HG03521 (cell line): ENCODE results near the gene IGDCC3.

Experiments used
- ATAC-seq: cut with Tn5 transposase; IDR thresholded peaks from one replicate; pipeline ENCODE4 v1.9.1; 2021; ENCODE audit warnings: mild to moderate bottlenecking, moderate library complexity; ENCODE audit not compliant: unreplicated experiment

Gene IGDCC3

DNA sequence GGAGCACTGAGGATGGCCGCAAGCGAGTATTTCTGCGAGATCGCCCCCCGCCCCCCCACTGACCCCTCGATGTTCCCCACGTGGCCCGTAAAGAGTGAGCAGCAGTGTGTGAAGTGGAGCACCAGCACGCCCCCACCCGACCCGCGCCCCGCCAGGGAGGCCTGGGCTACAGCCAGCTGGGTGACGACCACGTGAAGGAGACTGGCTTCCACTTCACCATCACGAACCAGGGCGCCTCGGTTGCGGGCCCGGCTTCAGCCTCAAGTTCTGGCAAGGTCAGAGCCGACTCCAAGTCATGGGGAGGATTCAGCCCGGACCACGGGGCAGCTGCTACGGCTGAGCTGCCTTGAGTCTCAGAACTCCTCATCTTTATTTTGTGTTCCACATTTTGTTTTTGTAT is 75.7 kb downstream of the IGDCC3 start:
- ATAC-seq, result no peak

DNA sequence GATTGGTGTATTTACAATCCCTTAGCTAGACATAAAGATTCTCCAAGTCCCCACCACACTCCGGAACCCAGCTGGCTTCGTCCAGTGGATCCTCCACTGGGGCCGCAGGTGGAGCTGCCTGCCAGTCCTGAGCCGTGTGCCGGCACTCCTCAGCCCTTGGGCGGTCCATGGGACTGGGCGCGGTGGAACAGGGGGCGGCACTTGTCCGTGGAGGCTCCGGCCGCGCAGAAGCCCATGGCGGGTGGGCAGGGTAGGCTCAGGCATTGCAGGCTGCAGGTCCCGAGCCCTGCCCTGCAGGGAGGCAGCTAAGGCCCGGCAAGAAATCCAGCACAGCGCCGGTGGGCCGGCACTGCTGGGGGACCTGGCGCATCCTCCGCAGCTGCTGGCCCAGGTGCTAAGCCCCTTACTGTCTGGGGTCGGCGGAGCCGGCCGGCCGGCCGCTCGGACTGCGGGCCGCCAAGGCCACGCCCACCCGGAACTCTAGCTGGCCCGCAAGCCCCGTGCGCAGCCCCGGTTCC is 76.8 kb downstream of the IGDCC3 start:
- ATAC-seq, result no peak

DNA sequence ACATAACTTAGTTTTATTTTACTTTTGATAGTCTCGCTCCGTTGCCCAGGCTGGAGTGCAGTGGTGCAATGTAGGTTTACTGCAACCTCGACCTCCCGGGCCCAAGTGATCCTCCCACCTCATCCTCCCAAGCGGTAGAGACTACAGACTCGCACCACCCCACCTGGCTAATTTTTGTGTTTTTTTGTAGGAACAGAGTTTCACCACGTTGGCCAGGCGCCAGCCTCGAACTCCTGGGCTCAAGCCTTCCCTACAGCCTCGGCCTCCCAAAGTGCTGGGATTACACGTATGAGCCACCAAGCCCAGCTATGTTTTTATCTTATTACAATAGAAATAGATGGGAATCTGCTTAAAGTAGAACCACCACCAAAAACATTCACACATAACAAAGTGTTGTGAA is 79.1 kb downstream of the IGDCC3 start:
- no peak for ATAC-seq

DNA sequence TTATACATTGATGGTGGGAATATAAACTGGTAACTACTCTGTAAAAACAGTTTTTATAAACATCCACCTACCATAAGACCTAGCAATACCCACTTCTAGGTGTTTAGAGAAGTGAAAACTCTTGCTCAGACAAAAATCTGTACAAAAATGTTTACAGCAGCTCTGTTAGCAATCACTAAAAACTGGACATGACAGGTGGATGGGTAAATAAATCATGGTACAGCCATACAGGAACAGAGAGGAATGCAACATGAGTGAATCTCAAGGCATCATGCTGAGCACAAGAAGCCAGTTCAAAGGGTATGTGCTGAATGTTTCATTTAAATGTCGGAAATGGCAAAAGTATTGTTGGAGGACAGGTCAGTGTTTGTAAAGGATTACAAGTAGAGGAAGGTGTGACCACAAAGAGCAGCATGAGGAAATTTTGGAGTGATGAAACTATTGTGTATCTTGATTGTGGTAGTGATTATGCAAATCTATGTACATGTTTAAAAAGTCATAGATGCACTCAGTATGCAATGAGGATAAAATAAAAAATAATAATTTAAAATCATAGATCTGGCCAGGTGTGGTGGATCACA is 84.8 kb downstream of the IGDCC3 start:
- ATAC-seq, result no peak

DNA sequence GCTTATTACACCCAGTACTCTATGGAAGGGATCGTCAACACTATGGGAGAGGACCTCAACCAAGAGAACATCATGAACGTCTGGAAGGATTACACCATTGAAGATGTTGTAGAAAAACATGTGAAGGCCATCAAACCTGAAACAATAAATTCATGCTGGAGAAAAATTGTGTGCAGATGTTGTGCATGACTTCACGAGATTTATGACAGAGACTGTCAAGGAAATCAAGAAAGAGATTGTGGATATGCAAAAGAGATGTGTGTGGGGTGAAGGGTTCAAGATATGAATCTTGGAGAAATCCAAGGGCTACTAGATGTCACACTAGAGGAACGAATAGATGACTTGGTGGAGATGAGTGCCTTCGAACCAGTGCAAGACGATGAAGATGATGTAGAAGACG is 87.6 kb downstream of the IGDCC3 start:
- ATAC-seq, result no peak

DNA sequence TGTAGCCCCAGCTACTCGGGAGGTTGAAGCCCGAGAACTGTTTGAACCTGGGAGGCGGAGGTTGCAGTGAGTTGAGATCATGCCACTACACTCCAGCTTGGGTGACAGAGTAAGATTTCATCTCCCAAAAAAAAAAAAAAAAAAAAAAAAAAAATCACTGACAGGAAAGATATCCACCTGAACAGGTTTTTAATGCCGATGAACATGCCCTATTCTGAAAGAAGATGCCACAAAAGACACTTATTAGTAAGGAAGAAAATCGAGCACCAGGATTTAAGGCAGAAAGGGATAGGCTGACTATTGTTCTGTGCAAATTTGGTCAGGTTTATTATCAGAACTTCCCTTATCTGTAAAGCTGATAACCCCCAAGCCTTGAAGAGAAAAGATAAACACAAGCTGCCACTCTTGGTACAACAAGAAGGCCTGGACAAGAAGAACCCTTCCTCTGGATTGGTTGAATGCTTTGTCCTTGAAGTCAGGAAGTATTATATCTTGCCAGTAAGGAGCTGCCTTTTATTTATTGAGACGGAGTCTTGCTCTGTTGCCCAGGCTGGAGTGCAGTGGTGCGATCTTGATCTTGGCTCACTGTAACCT is 88.4 kb downstream of the IGDCC3 start:
- ATAC-seq, result no peak

DNA sequence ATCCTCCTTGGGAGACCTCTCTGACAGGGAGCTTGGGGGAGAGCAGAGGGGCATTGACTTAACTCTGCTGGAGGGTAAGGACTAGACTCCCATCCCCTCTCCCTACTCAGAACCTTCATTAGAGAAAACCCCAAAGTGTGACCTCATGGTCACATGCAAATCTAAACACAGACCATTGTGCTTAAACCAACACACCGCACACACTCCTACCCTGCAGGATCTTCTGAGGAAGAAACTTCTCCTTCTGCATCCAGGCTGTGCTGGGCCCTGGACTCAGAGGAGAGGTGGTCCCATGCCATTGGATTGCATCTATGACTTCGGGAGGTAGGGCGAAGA is 90.3 kb downstream of the IGDCC3 start:
- no peak for ATAC-seq

DNA sequence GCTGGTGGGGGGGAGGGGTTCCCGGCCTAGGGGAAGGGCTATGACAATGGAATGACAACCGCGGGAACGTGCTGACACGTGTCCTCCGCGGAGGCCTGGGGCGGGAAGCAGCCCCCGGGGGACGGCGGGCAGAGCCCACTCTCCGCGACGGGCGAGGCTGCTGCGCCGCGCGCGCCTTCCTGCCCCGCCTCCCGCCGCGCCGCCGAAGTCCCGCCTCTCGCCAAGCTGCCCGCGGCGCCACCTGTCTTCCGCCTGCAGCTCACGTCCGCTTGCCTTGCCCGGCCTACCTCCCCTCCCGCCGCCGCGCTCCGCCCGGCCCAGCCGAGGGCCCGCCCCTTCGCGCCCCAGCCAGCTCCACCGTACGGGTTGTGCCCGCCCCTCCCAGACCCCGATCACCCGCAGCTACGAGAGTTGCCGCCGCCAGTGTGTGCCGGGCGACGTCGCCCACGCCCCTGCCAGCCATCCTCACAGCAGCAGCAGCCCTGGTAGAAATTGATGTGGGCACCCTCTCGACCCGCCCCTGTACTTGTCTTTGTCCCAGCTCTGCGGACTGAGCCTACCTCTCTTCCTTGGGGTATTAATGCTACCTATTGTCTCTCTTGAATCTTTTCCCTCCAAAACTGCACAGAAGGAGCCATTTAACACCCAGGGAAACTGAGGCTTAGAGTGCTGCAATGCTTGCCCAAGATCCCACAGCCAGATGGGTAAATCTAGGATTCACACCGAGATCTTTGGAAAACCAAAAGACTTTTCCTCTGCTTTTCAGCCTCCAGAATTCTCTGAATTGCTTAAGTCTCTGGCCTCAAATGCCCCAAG is 90.9 kb downstream of the IGDCC3 start, which contains the start of gene PARP16:
TSS of gene PARP16 (minus strand) at position 180 of the 816 bp plus-strand sequence. CDS start 457 bp downstream, outside the sequence.
- peak; percentile 91 for ATAC-seq

DNA sequence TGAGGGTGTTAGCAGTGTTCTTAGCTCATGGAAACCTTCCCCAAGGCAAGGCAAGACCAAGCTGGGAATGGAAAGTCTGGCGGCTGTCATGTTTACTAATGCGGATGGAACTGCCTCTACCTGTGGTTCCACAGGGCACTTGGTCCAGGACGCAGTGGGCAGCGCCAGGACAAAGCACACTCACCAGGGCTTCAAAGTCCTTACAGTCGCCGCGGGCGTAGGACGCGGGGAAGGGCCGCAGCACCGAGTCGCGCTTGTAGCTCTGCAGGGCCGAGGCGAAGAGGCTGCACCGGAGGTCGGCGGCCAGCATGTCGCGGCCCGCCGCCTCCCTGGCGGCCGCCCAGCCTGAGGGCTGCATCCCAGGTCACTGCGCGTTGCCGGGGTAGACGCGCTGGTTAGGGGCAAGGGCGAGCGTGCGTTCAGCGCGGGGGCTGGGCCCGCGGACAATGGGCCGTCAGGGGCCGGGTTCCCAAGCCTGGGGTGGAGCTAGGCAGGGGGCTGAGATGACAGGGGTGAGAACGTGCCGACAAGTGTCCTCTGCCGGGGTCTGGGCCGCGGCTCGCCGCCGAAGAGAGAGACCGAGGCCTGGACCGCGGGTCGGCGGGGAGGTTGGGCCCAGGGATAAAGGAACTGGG is 91.6 kb downstream of the IGDCC3 start:
- ATAC-seq, result peak; percentile 27

DNA sequence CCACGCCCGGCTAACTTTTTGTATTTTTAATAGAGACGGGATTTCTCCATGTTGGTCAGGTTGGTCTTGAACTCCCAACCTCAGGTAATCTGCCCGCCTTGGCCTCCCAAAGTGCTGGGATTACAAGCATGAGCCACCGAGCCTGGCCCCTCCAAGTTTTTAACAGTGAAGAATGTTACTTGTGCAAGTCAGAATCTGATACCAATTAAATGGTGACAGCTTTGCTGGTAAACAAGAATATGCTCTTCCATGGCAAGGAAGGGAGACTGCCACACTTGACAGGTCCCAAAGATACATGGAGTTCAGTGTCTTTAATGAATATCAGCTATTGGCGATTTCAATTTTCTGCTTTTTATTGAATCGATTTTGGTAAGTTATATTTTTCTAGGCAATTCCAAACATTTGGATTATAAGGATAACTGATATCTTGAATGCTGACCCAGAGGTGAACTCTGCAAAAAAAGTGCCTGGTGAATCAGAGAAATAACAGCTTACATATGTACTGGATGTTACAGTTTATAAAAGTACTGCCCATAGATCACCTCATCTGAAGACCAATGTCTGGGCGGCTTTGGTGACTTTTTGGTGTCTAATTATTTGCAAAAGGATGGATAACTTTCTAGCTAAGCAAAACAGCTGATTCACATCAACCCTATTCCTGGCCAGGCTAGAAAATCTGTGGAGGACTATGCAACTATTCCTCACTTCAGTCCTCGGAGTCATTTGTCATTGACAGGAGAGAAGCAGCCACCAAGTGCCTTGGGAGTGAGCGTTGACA is 92.3 kb downstream of the IGDCC3 start:
- ATAC-seq, result no peak

DNA sequence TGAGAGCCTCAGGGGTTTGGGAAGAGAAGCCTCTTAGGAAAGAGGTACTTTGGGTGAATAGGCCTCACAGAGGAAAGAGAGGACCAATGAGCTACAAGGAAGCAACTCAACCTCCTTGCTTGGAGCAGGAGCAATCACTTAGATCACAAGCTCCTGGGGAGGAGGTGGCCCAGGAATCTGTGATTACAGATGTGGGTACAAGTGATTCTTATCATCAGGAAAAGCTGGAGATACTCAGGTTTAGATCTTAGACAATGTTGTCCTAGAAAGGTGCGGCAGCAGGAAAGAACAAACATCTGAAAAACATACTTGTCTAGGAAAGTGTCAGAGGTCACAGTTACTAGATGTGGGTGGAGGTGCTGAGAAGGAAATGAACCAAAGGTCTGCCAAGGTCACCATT is 99.3 kb downstream of the IGDCC3 start:
- ATAC-seq, result no peak
